Measurements from ENCODE around the gene PTER.

The PTER gene

DNA sequence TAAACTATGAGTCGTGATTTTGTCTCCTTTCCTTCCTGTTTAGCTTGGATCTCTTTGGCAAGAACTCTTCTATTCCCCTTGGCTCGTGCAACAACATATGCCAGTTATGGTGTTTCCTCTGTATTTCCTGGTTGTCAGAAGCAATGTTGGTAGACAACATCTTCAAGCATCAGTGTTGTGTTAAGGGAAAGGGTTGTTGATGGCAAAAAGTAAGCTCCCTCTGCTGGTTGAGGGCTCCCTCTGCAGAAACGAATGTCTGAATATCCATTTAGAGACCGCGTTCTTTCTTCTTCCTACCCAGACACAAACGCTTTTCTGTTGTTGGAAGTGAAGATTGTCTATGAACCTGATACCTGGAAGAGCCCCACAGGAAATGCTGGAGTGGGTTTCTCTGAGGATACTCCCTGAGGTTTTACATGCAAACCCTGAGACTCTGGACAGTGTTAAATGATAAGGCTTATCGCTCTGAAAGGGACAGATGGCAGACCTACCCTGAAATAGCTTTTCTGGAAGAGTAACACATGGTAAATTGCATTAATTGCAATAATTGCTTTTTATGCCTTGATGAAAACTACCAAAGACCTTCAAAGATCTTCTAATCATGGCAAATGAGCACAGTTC, 108.4 kb downstream of the PTER start:
- DNase-seq, result no peak

GRCh38 chr10:16547973-16548372, 111.2 kb downstream of the PTER start:
- no peak for DNase-seq

GRCh38 chr10:16559236-16559773, 122.5 kb downstream of the PTER start:
- DNase-seq, result no peak

DNA sequence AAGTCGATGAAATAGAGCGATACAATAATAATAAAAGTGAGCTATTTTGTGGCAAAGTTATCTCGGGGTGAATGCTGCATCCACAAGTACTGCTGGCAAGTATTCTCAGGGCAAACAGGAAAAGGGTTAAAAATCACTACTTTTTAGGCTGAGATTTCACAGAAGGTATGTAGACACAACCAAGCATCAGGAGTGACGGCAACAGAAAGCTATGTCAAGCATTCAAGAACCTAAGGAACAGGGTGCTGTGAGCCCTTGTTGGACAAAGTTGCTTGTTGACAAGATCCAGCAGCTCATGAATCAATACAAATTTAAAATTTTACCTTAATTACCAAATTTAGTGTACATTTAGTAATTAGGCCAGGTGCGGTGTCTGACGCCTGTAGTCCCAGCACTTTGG, 126.1 kb downstream of the PTER start:
- no peak for DNase-seq

Measured in activated naive CD4-positive, alpha-beta T cell treated with Interleukin-2 at 50 U/mL for 16 hours (primary cell).